ENCODE data around the gene ADAMTS14.

GRCh38 chr10:70807556-70807955, 135.2 kb downstream of the ADAMTS14 start:
- TF ChIP-seq, protein P1, sequence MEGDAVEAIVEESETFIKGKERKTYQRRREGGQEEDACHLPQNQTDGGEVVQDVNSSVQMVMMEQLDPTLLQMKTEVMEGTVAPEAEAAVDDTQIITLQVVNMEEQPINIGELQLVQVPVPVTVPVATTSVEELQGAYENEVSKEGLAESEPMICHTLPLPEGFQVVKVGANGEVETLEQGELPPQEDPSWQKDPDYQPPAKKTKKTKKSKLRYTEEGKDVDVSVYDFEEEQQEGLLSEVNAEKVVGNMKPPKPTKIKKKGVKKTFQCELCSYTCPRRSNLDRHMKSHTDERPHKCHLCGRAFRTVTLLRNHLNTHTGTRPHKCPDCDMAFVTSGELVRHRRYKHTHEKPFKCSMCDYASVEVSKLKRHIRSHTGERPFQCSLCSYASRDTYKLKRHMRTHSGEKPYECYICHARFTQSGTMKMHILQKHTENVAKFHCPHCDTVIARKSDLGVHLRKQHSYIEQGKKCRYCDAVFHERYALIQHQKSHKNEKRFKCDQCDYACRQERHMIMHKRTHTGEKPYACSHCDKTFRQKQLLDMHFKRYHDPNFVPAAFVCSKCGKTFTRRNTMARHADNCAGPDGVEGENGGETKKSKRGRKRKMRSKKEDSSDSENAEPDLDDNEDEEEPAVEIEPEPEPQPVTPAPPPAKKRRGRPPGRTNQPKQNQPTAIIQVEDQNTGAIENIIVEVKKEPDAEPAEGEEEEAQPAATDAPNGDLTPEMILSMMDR (IDR thresholded peaks at IDR 0.05): no peak
- TF ChIP-seq ZFX (IDR thresholded peaks at IDR 0.05; ENCODE audit: borderline replicate concordance): no peak

All from 22Rv1 (cell line).